H1 (cell line): ENCODE measurements around the gene DPF3.
"Not testable (repeated sequence)": the region's sequence is repeated elsewhere in the genome, so short reads cannot be mapped to it uniquely, and the experiment has no call there.

ENCODE experiments used
- CTCF ChIP-seq, 3 experiments: IDR thresholded peaks; 1 replicate in 2 of 3; 2 replicates in 1 of 3; pipeline versions ENCODE4 v1.5.1 to v1.6.1; 2011; ENCODE audit warnings: low read length in 3 of 3, mild to moderate bottlenecking in 3 of 3, inconsistent platforms in 2 of 3, low read depth in 1 of 3, moderate library complexity in 1 of 3; ENCODE audit not compliant: insufficient read depth in 1 of 3; ENCODE audit errors: control extremely low read depth in 1 of 3
- MAFK ChIP-seq: IDR thresholded peaks from 2 replicates; pipeline ENCODE4 v1.6.1; 2012; ENCODE audit warnings: low read depth, mild to moderate bottlenecking, improper control_type of control experiment, low read length
- SRF ChIP-seq: IDR thresholded peaks from 2 replicates; pipeline ENCODE4 v1.6.1; 2011; ENCODE audit warnings: mild to moderate bottlenecking, low read depth, low read length, moderate library complexity
- TCF12 ChIP-seq: IDR thresholded peaks from 2 replicates; pipeline ENCODE4 v1.6.1; 2011; ENCODE audit warnings: low read depth, mild to moderate bottlenecking, low read length
- TEAD4 ChIP-seq: IDR thresholded peaks from 2 replicates; pipeline ENCODE4 v1.6.1; 2012; ENCODE audit warnings: low read depth, low read length, inconsistent platforms, mixed read lengths
- ZNF274 ChIP-seq: IDR thresholded peaks from 2 replicates; pipeline ENCODE4 v1.7.0; 2012; ENCODE audit warnings: low read length, borderline replicate concordance; ENCODE audit errors: extremely low read depth

GRCh38 chr14:72870878-72871277, 23.0 kb downstream of the DPF3 start:
- TF ChIP-seq CTCF (IDR thresholded peaks at IDR 0.05; ENCODE audit: control extremely low read depth in 1 of 3, insufficient read depth in 1 of 3, low read depth in 1 of 3, low read length in 3 of 3); SRF; MAFK; ZNF274; TEAD4; TCF12: not testable (repeated sequence)
